SJSA1 (cell line): Measurements from ENCODE around the gene TOP3B. TPM values are rescaled to one million over a fixed set of nuclear protein-coding genes. Genes with fewer than 3 reads are reported as not detected.

Experiments
- DNase-seq, 2 experiments: peaks; one replicate each; pipeline ENCODE4 v3.0.0-alpha.2; 2015 to 2020; ENCODE audit warnings: low spot score in 2 of 2, low read depth in 1 of 2
- H3K27ac ChIP-seq: fragments of 250-450 bp; sonication (Bioruptor Pico); 2 replicates; pipeline ENCODE4 v1.5.1; 2020; ENCODE audit warnings: mild to moderate bottlenecking, moderate library complexity
- H3K27me3 ChIP-seq: fragments of 250-450 bp; sonication (Bioruptor Pico); replicated peaks from 2 replicates; pipeline ENCODE4 v1.5.1; 2020; ENCODE audit warnings: mild to moderate bottlenecking, moderate library complexity
- H3K36me3 ChIP-seq: fragments of 250-450 bp; sonication (Bioruptor Pico); 2 replicates; pipeline ENCODE4 v1.5.1; 2020; ENCODE audit warnings: mild to moderate bottlenecking
- H3K4me1 ChIP-seq: fragments of 250-450 bp; sonication (Bioruptor Pico); replicated peaks from 2 replicates; pipeline ENCODE4 v1.6.1; 2021; ENCODE audit warnings: mild to moderate bottlenecking
- H3K4me3 ChIP-seq: fragments of 250-450 bp; sonication (Bioruptor Pico); 2 replicates; pipeline ENCODE4 v1.5.1; 2020; ENCODE audit warnings: mild to moderate bottlenecking
- H3K9me3 ChIP-seq: fragments of 250-450 bp; sonication (Bioruptor Pico); replicated peaks from 2 replicates; pipeline ENCODE4 v1.5.1; 2020; ENCODE audit warnings: mild to moderate bottlenecking
- total RNA-seq: library from RNA; depleted of rRNA; stranded (reverse); fragments of >200 nt; shearing (Covaris generic); gene quantifications from 2 replicates; pipeline ENCODE4 v1.2.3, GENCODE V29; 2014

The TOP3B gene
- total RNA-seq, 1 experiment from 2014 or later: 34.3 TPM

DNA sequence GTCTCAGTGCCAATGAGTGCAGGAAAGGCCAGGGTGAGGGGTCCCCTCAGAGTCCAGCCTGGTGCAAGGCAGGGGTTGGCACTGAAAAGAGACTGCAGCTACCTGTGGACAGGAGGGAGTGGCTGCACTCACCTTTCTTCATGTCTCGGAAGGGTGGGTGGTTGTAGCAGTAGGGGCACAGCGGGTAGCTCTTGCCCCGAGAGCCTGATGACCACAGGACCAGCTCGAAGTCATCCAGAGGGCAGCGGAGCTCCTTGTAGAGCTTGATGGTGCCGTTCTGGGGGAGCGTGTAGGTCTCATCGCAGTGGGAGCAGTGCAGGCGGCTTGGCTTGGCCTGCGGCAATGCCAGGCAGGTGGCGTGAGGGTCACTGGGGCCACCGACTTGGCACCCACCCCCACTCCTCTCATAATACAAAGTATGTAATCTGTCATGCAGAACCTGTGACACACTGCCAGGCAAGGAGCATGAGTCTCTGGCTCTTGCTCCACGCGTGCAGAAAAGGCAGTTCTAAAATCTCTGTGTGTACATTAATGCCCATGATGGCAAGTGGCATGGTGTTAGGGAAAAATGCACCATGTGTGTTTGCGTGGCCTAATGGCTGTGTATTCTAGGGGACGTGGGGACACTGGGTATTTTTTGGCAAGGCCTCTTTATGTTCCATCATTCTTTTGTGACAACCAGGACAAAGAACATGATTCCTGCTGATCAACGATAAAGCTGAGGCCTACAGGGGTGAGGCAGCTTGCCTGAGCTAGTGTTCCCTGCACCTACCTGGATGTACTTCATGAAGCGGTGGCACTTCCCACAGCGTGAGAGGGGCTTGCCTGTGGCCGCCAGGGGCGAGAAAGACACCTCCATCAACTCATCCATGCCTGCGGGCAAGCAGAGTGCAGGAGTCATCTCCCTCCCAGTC lies 24.0 kb downstream of the TOP3B start:
- DNase-seq: no peak
- H3K27me3 ChIP-seq: no peaks in the 10 kb centered on the region
- peaks cover 45% of the 10 kb centered on the region for H3K36me3 ChIP-seq
- H3K4me1 ChIP-seq: no peaks in the 10 kb centered on the region
- H3K9me3 ChIP-seq: no peaks in the 10 kb centered on the region
- no peak overlapping the region for H3K27ac ChIP-seq
- no peak overlapping the region for H3K4me3 ChIP-seq

DNA sequence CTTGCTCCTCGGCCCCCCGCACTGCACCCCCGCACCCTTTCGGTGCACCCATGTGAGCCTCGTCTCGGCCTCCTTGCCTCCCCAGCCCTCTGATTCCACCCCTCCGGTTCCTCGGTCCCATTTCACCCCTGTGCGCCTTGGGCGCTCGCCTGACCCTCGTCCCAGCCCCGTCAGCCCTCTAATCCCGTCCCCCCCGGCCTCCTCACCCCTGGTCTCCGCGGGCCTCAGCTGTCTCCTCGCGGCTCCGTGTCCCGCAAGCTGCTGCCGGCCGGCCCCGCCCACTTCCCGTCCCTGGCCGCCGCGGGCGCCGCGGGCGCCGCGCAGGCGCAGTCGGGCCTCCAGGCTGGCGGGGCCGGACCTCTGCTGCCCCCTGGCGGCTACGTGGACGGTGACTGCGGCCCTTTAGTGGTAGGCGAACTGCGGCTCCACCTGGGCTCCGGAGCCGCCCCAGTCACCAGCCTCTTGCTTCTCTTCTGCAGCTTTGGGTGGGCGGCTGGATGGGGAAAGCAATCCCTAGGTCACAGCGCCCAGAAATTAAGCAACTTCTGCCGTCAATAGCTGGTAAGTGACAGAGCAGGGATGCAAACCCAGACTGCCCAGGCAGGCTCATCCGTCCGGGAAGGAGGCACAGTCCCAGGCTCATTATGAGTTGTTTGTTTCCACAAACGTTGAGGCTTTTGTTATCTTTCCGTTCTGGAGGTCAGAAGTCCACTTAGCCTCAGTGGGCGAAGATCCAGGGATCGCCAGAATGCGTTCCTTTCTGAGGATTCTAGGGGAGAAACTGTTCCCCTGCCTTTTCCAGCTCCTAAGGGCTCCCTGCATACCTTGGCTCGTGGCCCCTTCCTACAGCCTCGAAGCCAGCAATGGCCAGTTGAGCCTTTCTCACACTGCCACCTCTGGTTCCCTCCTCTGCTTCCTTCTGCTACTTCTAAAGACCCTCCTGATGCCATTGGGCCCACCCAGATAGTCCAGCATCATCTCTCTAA lies 29.7 kb downstream of the TOP3B start, which contains the start of gene PPM1F:
Gene PPM1F (minus strand): TSS at position 263 of the 986 bp plus-strand sequence. CDS start 6,800 bp downstream, outside the sequence.
- peaks cover 11% of the 10 kb centered on the region for H3K4me1 ChIP-seq
- no peaks in the 10 kb centered on the region for H3K27me3 ChIP-seq
- no peaks in the 10 kb centered on the region for H3K9me3 ChIP-seq
- peak within 1 kb of the TSS; percentile 79 for H3K4me3 ChIP-seq
- no peaks in the 10 kb centered on the region for H3K36me3 ChIP-seq
- DNase-seq: peak; percentile 57 to 81
- no peak within 1 kb of the TSS for H3K27ac ChIP-seq

DNA sequence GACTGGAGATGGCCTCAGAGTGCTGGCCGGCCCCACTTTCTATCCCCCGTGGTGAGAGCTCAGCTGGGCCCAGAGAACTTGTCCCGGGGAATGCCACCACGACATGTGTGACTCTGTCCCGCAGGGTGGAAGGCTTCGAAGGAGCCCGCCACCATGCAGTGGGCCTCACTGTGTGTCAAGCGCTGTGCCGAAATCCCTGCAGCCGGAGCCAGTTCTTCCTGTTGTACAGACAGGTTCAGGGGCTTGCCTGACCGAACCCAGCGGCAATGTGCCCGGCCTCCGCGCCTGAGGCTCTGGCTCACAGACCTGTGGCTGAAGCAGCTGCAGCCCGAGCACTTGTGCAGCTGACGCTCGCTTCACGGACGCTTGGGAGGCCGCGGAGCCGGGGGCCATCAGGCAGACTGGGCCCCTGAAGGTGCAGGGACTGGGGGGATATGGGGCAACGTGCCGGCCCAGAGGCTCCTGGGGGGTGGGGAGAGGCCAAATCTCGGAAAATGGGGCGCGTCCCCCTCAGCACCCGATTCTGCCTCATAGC lies 30.6 kb downstream of the TOP3B start:
- H3K27ac ChIP-seq: no peak overlapping the region
- H3K4me3 ChIP-seq: peak overlapping the region; percentile 79
- H3K9me3 ChIP-seq: no peaks in the 10 kb centered on the region
- 0 out of 2 replicates have a peak, but pooled peaks cover 2% of the 10 kb centered on the region for H3K36me3 ChIP-seq
- DNase-seq: no peak
- no peaks in the 10 kb centered on the region for H3K27me3 ChIP-seq
- H3K4me1 ChIP-seq: peaks cover 11% of the 10 kb centered on the region

DNA sequence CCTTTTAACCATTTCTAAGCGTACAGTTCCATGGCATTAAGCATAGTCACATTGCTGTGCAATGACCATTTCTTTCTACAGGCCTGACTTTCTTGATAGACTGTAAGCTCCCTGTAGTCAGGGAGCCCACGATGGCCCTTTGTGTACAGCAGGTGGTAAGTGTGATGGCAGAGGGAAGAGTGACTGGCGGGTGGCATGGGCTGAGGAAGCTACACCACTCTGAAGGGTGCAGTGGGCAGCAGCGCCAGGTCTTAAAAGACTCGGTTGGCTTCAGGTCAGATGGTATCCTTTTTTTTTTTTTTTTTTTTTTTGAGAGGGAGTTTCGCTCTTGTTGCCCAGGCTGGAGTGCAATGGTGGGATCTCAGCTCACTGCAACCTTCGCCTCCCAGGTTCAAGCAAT lies 31.5 kb downstream of the TOP3B start:
- Histone ChIP-seq H3K4me3 (no peak overlapping the region), H3K9me3 (no peaks in the 10 kb centered on the region), H3K4me1 (peaks cover 11% of the 10 kb centered on the region), H3K36me3 (peaks cover 8% of the 10 kb centered on the region), H3K27ac (no peak overlapping the region), H3K27me3 (no peaks in the 10 kb centered on the region)
- DNase-seq: no peak

DNA sequence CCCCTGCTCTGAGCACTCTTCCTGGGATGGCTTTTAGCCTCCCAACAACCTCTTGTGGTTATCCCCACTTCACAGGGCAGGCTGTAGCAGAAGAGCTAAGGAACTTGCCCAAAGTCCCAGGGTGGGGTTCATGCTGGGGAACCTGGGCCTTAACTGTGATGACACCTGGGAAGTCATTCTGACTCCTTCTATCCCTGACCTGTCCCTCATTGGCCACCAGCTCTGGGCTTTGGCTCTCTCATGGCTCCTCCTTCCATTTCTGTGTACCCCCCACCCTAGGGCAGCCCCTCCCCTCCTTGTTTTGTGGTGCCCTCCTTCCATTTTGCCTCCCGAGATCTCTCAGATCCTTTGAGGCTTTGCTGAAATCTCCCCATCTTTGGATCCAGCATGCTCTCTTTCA lies 32.6 kb downstream of the TOP3B start:
- Histone ChIP-seq H3K4me3 (no peak overlapping the region), H3K4me1 (peaks cover 11% of the 10 kb centered on the region), H3K27ac (no peak overlapping the region), H3K36me3 (peaks cover 19% of the 10 kb centered on the region), H3K27me3 (no peaks in the 10 kb centered on the region), H3K9me3 (no peaks in the 10 kb centered on the region)
- DNase-seq: no peak

DNA sequence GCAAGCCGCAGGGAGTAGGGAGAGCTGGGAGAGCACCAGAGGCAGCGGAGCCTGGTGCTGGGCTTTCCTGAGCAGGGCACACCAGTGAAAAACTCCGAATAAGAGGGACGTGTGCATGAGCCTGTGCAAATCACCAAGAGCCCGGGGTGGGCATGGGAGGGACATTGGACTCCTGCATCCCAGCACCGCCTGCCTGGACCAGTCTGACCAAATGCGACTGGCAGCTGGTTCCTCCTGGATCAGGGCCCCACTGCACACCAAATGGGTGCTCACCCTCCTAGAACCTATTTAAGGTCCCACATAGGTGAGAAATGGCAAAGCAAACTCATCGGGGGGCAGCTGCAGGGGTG lies 33.0 kb downstream of the TOP3B start:
- peaks cover 11% of the 10 kb centered on the region for H3K4me1 ChIP-seq
- no peak overlapping the region for H3K4me3 ChIP-seq
- no peak overlapping the region for H3K27ac ChIP-seq
- H3K36me3 ChIP-seq: peaks cover 23% of the 10 kb centered on the region
- H3K9me3 ChIP-seq: no peaks in the 10 kb centered on the region
- no peaks in the 10 kb centered on the region for H3K27me3 ChIP-seq
- no peak for DNase-seq

DNA sequence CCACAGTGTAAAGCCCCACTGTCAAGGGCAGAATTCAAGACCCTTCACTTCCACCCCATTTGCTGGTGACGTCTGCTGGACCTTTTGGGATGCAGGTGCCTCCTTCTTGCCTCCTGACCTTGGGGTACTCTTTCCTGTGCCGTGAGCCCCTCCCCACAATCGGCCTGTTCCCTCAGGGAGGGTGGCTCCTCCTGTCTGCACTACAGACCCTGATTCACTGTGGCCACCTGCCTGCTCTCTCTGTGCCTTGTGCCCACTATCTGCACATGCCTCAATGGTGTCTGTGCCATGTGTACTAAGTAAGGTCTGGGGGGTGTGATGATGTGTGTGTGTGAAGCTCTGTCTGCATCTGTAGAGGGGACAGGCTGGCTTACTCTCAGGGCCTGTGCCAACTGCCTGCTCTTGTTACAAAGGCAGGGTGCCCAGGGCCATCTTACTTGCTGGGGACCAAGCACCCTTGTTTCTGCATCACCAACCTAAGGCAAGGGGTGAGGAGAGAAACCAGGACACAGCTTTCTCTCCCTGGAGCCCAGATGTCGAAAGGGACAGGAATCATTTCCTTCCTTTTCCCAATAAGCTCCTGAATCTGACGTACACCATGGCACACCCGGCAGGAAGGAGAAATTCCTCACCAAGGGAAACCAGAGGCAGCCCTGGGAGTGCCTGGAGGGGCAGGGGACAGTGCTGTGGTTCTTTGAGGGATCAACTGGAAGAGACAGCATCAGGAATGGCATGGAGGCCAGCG lies 33.6 kb downstream of the TOP3B start:
- Histone ChIP-seq H3K36me3 (peaks cover 29% of the 10 kb centered on the region), H3K4me3 (no peak overlapping the region), H3K4me1 (peaks cover 11% of the 10 kb centered on the region), H3K27ac (no peak overlapping the region), H3K9me3 (no peaks in the 10 kb centered on the region), H3K27me3 (no peaks in the 10 kb centered on the region)
- DNase-seq: no peak

DNA sequence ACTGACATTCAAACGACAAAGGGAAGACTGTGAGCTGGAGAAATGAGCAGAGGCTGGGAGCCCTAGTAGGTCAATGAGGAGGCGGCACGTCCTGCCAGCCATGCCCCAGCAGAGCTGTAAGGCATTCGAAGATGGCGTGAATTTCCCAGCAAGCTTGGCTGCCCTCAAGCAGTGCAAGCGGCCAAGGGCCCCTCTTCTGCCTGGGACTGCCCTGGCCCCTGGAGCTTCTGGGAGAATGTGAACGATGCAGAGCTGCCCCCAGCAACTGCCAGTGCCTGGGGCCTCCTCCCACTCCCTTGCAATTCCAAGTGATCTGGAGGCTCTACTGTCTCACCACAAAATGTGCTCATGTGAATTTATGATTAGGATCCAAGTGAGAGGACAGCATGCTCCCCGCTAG lies 34.2 kb downstream of the TOP3B start:
- H3K4me3 ChIP-seq: no peak overlapping the region
- peaks cover 35% of the 10 kb centered on the region for H3K36me3 ChIP-seq
- DNase-seq: no peak
- peaks cover 11% of the 10 kb centered on the region for H3K4me1 ChIP-seq
- H3K27me3 ChIP-seq: no peaks in the 10 kb centered on the region
- no peaks in the 10 kb centered on the region for H3K9me3 ChIP-seq
- H3K27ac ChIP-seq: no peak overlapping the region

DNA sequence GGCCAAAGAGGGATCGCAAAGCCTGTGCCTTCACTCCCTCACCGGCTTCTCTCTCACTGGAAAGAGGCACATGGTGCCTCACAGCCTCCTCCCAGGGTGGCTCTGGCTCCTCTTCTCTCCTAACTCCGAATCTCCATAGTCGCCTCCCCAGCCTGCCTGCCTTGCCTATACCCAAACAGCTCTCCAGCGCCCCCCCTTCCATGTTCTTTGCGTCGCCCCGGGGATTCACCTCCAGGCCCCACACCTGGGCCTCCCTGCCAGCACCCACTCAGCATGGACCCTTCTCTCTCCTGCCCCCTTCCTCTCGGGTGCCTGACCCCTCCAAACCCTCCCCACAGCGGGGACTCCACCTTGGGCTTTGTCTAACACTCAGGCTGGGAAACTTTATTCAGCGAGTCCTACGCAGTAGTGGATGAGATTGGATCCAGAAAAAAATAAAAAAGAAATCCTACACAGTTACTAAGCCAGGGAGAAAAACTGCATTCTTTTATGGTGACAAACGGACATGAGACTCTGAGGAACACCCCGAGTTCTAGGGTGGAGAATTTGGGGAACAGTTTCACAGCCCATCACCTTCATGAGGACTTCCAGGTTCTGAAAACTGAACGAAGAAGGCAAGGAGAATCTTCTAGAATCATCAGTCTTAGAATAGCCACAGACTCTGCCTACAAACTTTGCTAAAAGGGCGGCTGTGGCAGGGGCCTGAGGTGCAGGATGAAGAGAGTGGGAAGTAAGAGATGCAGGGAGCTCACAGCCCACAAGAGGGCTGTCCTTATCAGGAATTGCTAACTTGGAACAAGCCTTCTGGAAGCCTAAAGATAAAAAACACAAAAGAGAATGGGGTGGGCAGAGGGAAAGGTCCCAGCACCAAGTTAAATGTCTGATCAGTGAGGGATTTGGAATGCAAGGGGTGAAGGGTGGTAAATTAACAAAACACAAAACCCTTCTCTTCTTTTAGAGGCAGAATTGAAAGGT lies 35.3 kb downstream of the TOP3B start:
- Histone ChIP-seq H3K27ac (no peak overlapping the region), H3K9me3 (no peaks in the 10 kb centered on the region), H3K36me3 (peaks cover 42% of the 10 kb centered on the region), H3K27me3 (no peaks in the 10 kb centered on the region), H3K4me3 (no peak overlapping the region), H3K4me1 (peaks cover 18% of the 10 kb centered on the region)
- peak in 1 of 2 experiments; percentile 20 for DNase-seq

DNA sequence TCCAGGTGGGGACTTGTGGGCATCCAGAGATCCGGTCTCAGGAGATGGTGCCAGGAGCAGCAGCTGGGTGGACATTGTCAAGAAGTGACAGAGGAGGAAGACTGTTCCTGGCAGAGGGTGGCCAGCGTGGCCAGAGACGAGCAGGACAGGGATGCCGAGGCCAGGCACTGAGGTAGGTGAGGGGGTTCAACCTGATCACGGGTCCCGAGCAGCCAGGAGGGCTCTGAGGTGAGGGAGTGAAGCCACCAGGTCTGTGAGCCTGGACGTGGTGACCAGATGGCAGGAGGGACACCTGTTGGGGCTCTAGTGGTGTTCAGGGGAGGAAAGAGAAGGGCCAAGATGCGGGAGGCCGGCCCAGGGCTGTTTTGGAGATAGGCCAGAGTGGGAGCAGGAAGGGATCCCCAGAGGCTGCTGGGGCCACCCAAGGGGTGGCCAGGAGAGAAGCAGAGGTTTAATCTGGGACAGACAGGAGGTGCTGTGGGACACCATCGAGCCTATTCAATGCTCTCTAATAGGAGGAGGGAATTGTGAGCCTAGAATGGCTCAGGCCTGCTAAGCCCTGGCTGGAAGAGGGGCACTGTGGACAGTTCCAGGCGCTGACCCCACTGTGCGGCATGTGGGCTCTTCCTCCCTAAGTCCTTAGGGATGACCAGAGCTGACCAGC lies 36.2 kb downstream of the TOP3B start:
- no peak for DNase-seq
- H3K4me3 ChIP-seq: no peak overlapping the region
- no peaks in the 10 kb centered on the region for H3K27me3 ChIP-seq
- H3K4me1 ChIP-seq: peaks cover 19% of the 10 kb centered on the region
- peaks cover 49% of the 10 kb centered on the region for H3K36me3 ChIP-seq
- H3K9me3 ChIP-seq: no peaks in the 10 kb centered on the region
- H3K27ac ChIP-seq: no peak overlapping the region

DNA sequence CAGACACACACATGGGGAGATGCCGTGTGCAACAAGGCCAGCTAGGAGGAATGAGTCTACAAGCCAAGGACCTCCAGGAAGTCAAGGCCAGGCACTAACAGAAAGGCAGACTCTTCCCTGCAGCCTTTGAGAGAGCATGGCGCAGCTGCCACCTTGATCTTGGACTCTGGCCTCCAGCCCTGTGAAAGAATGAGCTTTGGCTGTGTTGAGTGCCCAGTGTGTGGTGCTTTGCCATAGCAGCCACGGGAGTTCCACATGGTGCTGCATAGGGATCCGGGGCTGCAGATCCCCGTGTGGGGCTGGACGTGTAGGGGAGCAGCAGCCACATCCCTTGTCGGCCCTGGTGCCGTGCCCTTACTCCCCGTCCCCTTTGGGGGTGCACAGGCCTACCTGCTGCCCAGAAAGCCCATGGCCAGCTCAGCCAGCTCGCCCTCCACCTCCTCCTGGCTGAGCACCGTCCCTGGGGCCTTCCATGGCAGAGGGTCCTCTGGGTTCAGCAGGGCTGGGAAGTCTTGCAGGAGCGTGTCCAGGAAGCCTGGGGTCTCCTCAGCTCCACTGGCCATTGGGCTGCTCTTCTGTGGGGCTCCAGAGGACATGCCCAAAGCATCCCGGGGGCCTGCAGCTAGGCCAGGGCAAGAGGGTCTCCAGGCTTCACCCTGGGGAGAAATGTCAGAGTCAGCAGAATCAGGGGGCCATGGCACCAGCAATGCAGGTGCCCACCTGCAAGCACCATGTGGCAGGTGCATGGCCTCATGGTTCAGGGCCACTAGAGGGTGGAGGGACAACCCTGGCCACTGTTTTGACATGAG lies 36.9 kb downstream of the TOP3B start:
- H3K4me3 ChIP-seq: no peak overlapping the region
- no peak for DNase-seq
- peaks cover 53% of the 10 kb centered on the region for H3K36me3 ChIP-seq
- no peaks in the 10 kb centered on the region for H3K27me3 ChIP-seq
- H3K27ac ChIP-seq: no peak overlapping the region
- H3K4me1 ChIP-seq: peaks cover 18% of the 10 kb centered on the region
- H3K9me3 ChIP-seq: no peaks in the 10 kb centered on the region
